Esophagus squamous epithelium (tissue), 5 donors: ENCODE data around the gene CUBN. TPM values are rescaled to one million over a fixed set of nuclear protein-coding genes. Genes with fewer than 3 reads are reported as not detected.

Experiments
- DNase-seq: peaks from one replicate; lab custom pipeline; 2025; lab: John Stamatoyannopoulos, UW
- H3K27ac ChIP-seq, 4 donors: fragments of 200-600 bp; sonication (generic); one replicate each; pipeline ENCODE4 v1.5.1; 2016 to 2019; ENCODE audit warnings: mild to moderate bottlenecking in 1 of 4
- H3K27me3 ChIP-seq, 4 donors: fragments of 200-600 bp; sonication (generic); 1 replicate in 3 of 4; 2 replicates in 1 of 4; pipeline versions ENCODE4 v1.5.1 to v1.6.0; 2017 to 2021; ENCODE audit warnings: antibody characterized with exemption in 1 of 4
- H3K36me3 ChIP-seq, 3 donors: fragments of 200-600 bp; sonication (generic); one replicate each; pipeline ENCODE4 v1.5.1; 2016 to 2019
- H3K4me1 ChIP-seq, 3 donors: fragments of 200-600 bp; sonication (generic); one replicate each; pipeline ENCODE4 v1.5.1; 2017 to 2019
- H3K4me3 ChIP-seq, 4 donors: fragments of 200-600 bp; sonication (generic); 1 replicate in 3 of 4; 2 replicates in 1 of 4; pipeline ENCODE4 v1.5.1; 2016 to 2019; ENCODE audit warnings: mild to moderate bottlenecking in 2 of 4, moderate library complexity in 1 of 4
- H3K9me3 ChIP-seq, 3 donors: fragments of 200-600 bp; sonication (generic); one replicate each; pipeline ENCODE4 v1.5.1; 2016 to 2019
- POLR2A ChIP-seq, 4 donors: fragments of 450-650 bp; IDR thresholded peaks; one replicate each; pipeline ENCODE4 v1.6.1; 2017; ENCODE audit warnings: antibody characterized with exemption in 4 of 4, mild to moderate bottlenecking in 4 of 4, moderate library complexity in 3 of 4
- WGBS, 2 donors: methylation state at CpG; one replicate each; pipeline ENCODE4 v1.1.5; 2018; 5-methylcytosine and 5-hydroxymethylcytosine counted together
- intact Hi-C: fragments of 100-400 bp; cut with DNase I; formaldehyde crosslinking; loops from one replicate; pipeline ENCODE4 v1.15.0; 2022
- total RNA-seq, 4 donors: library from RNA; depleted of rRNA; stranded (reverse); fragments of >200 nt; gene quantifications; one replicate each; pipeline ENCODE4 v1.1.0, GENCODE V29; 2016
- TF ChIP-seq, protein P1 (sequence below), 6 experiments: fragments of 450-650 bp in 4 of 6; fragments of 200-600 bp in 2 of 6; sonication (generic) in 2 of 6; IDR thresholded peaks; one replicate each; pipeline ENCODE4 v1.5.1; 2016 to 2019; ENCODE audit warnings: antibody characterized with exemption in 6 of 6, mild to moderate bottlenecking in 4 of 6, moderate library complexity in 4 of 6
- donor health status: DM: yes; HTN: yes; CAD: no.

The CUBN gene
- total RNA-seq, 4 donors from 2014 or later = 0.15 to 0.83 (median 0.51) TPM

DNA sequence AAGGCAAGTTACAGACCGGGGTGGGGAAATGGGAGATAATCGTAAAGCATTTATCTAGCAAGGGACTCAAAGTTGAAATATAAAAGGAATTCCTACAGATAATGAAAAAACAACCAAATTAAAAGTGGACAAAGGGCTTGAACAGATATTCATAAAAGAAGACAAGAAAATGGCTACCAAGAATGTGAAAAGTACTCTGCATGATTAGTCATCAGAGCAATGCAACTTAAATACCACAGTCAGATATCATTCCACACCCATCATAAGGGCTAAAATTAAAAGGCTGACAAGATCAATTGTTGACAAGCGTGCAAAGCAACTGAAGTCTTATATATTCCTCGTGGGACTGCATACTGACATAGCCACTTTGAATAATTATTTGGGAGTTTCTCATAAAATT is 187.7 kb downstream of the CUBN start:
- TF ChIP-seq, protein P1, sequence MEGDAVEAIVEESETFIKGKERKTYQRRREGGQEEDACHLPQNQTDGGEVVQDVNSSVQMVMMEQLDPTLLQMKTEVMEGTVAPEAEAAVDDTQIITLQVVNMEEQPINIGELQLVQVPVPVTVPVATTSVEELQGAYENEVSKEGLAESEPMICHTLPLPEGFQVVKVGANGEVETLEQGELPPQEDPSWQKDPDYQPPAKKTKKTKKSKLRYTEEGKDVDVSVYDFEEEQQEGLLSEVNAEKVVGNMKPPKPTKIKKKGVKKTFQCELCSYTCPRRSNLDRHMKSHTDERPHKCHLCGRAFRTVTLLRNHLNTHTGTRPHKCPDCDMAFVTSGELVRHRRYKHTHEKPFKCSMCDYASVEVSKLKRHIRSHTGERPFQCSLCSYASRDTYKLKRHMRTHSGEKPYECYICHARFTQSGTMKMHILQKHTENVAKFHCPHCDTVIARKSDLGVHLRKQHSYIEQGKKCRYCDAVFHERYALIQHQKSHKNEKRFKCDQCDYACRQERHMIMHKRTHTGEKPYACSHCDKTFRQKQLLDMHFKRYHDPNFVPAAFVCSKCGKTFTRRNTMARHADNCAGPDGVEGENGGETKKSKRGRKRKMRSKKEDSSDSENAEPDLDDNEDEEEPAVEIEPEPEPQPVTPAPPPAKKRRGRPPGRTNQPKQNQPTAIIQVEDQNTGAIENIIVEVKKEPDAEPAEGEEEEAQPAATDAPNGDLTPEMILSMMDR (IDR thresholded peaks at IDR 0.05) = no peak
- no peak for TF ChIP-seq POLR2A (IDR thresholded peaks at IDR 0.05)
- Histone ChIP-seq H3K4me3 (no peak overlapping the region), H3K9me3 (no peaks in the 10 kb centered on the region), H3K27me3 (no peaks in the 10 kb centered on the region), H3K36me3 (no peaks in the 10 kb centered on the region), H3K4me1 (peaks cover 0 to 27% (median 4%) of the 10 kb centered on the region in 3 donors), H3K27ac (no peak overlapping the region)
- DNase-seq = no peak
- intact Hi-C loops = no loop called here
- WGBS, 2 donors = 82 to 92% methylated on average over 4 of the region's 4 CpGs

DNA sequence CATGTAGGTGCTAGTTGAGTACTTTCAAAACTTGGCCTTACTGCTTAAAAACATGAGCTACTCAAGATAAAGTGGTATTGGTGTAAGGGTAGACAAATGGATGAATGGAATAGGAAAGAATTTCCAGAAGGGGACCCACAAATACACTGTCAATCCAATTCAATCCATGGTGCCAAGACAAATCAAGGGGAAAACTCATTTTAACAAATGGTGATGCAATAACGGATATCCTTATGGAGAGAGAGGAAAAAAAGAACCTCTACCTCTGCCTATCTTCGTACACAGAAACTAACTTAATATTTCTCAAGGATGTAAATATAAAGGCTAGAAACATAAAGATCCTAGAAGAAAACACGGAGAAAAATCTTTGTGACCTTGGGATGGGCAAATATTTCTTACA is 188.5 kb downstream of the CUBN start:
- WGBS, 2 donors = 89 to 91% methylated on average over 3 of the region's 3 CpGs
- H3K4me3 ChIP-seq = no peak overlapping the region
- no peaks in the 10 kb centered on the region for H3K27me3 ChIP-seq
- no peaks in the 10 kb centered on the region for H3K36me3 ChIP-seq
- TF ChIP-seq POLR2A (IDR thresholded peaks at IDR 0.05) = no peak
- TF ChIP-seq, protein P1 (IDR thresholded peaks at IDR 0.05) = no peak
- no peaks in the 10 kb centered on the region for H3K9me3 ChIP-seq
- intact Hi-C loops = no loop called here
- peaks cover 0 to 27% (median 4%) of the 10 kb centered on the region in 3 donors for H3K4me1 ChIP-seq
- H3K27ac ChIP-seq = no peak overlapping the region
- DNase-seq = no peak

DNA sequence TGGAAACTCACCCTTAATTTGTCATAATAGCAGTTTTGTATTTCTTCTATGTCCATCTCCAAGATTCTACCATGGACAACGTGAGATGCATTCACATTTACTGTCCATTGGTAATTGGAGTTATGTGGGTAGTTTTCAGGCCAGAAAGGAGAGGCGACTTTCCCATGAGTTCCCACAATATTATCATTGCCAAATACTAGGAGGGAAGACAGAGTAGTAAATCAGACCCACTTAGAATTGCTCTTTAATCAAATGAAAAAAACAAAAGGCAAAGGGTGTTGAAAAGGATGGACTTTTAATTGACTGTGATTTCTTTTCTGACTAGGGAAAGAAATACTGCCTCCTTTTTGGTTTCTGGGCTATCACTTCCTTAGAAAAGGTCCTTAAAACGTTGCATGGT is 190.7 kb downstream of the CUBN start:
- H3K4me1 ChIP-seq = peaks cover 0 to 12% (median under 1%) of the 10 kb centered on the region in 3 donors
- H3K27ac ChIP-seq = no peak overlapping the region
- no peaks in the 10 kb centered on the region for H3K36me3 ChIP-seq
- no peaks in the 10 kb centered on the region for H3K9me3 ChIP-seq
- TF ChIP-seq, protein P1 (IDR thresholded peaks at IDR 0.05) = no peak
- TF ChIP-seq POLR2A (IDR thresholded peaks at IDR 0.05) = no peak
- DNase-seq = no peak
- H3K27me3 ChIP-seq = no peaks in the 10 kb centered on the region
- 39 to 63% methylated on average over 3 of the region's 3 CpGs for WGBS, 2 donors
- no peak overlapping the region for H3K4me3 ChIP-seq
- intact Hi-C loops = no loop called here

DNA sequence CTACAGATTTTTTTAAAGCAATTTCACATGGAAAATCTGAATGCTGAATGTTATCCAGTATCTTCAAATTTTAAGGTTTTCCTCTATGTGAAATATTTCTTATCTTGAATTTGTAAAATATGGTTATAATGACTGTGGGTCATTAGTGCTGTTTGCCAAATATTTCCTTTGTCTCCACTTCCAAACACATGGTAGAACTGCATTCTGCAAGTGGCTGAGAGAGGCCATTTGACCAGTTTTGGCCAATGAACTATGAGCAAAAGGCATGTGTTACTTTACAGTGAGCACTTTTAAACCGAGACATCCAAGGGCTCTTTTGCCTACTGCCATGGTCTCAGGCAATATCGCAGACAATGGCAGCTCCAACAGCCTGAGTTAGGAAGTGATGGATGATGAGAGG is 195.2 kb downstream of the CUBN start:
- Histone ChIP-seq H3K4me1 (no peaks in the 10 kb centered on the region), H3K27me3 (no peaks in the 10 kb centered on the region), H3K27ac (no peak overlapping the region), H3K9me3 (no peaks in the 10 kb centered on the region), H3K36me3 (no peaks in the 10 kb centered on the region), H3K4me3 (no peak overlapping the region)
- intact Hi-C loops = no loop called here
- TF ChIP-seq, protein P1 (IDR thresholded peaks at IDR 0.05) = no peak
- no peak for TF ChIP-seq POLR2A (IDR thresholded peaks at IDR 0.05)
- WGBS, 2 donors = 86 to 94% methylated on average over 1 to 2 of the region's 2 CpGs
- no peak for DNase-seq

DNA sequence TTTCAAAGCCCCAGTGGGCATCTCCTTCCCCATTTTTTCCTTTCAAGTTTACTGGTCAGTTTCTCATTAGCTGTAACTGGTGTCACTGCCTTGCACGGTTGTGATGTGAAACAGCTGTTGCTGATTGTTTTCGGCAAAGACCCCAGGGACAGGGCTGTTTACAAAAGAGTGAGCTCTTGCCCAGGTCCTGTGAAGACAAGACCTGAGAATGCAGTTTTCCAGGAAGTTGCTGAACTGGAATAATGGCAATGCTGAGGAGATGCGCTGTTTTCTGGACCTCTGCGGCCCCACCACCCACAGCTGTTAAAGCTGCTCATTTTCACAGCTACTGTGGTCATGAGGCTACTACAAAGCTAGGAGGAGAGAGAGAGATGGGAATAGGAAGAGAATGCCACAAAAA is 195.8 kb downstream of the CUBN start:
- no peaks in the 10 kb centered on the region for H3K9me3 ChIP-seq
- no peak for DNase-seq
- no peak overlapping the region for H3K27ac ChIP-seq
- no peaks in the 10 kb centered on the region for H3K4me1 ChIP-seq
- no peaks in the 10 kb centered on the region for H3K36me3 ChIP-seq
- H3K27me3 ChIP-seq = no peaks in the 10 kb centered on the region
- no peak overlapping the region for H3K4me3 ChIP-seq
- TF ChIP-seq, protein P1 (IDR thresholded peaks at IDR 0.05) = no peak
- TF ChIP-seq POLR2A (IDR thresholded peaks at IDR 0.05) = no peak
- WGBS, 2 donors = 60 to 72% methylated on average over 2 to 3 of the region's 4 CpGs
- intact Hi-C loops = no loop called here
